OCI-LY3 (cell line): ENCODE results near the gene RHAG.

Experiments
- CTCF ChIP-seq: fragments of 200-600, 300-600 bp; sonication (generic); IDR thresholded peaks from 2 replicates; pipeline ENCODE4 v1.5.1; 2014; ENCODE audit warnings: antibody characterized with exemption, low read length, low read depth
- EZH2phosphoT487 ChIP-seq: fragments of 200-600 bp; shearing (Covaris generic); IDR thresholded peaks from 2 replicates; pipeline ENCODE4 v1.6.1; 2018; ENCODE audit warnings: antibody characterized with exemption, mixed run types, low read depth

DNA sequence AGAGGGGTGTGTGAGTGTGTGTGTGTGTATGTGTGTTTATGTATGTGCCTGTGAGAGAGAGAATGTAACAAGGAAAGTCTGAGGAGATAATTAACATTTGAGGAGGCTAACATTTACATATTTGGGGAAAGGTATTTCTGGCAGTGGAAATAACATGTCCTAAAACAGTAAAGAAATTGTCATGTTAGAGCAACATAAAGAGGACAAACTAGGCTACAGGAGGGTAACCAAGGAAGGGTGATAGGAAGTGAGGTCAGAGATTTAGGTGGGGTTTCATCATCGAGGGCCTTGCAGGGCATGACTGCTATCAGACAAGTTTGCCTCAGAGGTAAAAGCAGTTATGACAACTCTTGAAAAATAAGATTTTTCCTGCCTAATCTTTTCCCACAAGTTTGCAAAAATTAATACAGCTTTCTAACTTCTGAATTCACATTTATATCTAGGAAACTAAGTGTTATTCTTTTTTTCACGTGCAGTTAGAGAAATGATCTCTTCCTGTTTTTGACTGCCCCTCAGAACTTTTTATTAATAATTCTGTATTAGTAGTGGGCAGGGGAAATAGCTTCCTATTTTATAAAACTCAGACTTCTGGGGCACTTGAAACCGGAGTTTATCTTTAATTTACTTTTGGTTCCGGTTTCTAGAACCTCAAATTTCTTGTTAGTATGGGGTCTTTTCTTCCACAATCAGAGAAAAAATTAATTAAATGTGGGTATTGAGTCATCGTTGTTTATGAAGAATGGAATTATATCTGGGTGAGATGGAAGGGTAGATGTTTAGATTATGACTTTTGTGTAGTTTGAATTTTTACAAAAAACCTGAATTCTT lies 30.5 kb upstream of the RHAG start:
- no peak for TF ChIP-seq CTCF
- TF ChIP-seq EZH2phosphoT487, result no peak
